GM12873 (cell line): Measurements from ENCODE around the gene USP7.

Experiments
- CTCF ChIP-seq: IDR thresholded peaks from 2 replicates; pipeline ENCODE4 v1.5.1; 2012; ENCODE audit warnings: low read depth, mild to moderate bottlenecking, moderate library complexity, low read length, control low read depth; ENCODE audit not compliant: insufficient read depth; ENCODE audit errors: missing control alignments

USP7 gene

GRCh38 chr16:8925455-8925854, 38.3 kb downstream of the USP7 start:
- TF ChIP-seq CTCF = no peak

- no peak for TF ChIP-seq CTCF
These were observed 39.5 kb downstream of the USP7 start for GRCh38 chr16:8924214-8924613.

DNA sequence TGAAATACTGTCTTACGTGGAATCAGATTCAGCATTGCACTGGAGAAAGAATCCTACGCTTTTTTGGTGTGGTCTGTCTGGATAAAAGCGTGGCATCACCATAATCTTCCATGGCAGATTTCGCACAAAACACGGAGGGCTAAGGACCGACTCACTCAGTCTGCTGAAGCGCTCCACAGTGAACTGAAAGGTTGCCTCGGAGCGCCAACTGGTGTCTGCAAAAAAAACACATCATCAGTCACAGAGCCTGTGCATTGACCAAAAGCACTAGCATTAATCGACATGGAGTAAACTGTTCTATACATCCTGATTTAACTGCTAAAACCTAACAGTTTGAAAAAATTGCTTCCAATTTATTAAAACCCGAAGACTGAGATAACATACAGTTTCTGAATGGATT, 40.5 kb downstream of the USP7 start:
- TF ChIP-seq CTCF = no peak

DNA sequence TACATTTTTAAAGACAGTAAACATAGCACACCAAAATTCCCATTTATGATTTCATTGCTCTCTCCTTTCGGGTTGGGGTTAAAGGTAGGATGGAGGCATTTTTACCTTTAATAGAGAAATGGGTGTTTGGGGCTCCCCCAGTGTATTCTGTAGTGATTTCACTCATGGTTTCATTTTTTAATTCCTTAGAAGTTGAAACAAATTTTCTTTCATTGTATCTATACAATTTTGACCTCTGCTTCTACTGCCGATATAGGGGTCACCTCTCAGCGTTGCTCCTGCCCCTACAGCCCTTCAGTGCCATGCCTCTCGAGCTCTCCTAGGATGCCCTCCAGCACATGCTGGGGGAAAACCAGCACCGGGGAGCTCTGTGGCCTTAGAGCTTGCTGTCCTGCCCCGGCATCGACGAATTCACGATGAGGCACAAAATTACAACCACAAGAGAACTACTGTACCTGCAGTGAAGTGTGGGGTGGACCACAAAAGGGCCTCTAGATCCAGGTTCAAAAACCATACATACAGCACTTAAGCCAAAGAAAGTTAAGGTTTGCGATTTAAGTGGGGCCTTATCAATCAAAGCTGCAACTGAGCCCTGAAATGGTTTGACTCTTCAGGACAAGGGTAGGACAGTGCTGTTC, 42.2 kb downstream of the USP7 start:
- TF ChIP-seq CTCF = no peak

DNA sequence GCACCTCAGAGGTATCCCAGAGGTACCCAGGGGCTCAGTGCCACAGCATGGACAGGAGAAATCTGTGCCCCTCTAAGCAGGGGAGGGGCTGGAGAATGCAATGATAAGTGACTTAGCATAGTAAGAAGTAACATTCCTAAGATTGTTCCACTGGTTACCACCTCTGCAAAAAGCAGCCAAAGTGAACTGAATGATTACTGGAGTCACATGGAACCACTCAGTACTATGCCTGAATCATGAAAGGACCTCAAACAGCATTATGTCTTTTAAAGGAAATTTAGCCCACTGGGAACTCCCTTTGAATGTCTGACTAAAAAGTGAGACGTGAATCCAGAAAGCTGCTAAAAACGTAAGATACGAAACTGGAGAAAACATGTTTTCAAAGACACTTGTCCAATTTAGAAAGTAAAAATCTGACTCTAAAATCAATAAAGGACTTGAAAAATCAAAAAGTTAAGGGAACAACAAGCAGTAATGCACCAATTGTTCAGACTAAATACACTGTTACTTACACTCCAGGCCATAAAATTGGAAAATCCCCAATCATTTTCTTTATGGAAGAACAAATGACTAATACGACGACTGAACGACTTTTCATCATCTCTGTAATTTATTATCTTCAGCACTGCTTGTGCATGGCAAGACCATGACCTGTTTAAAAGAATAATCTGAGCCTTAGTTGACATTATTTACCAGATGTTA, 42.9 kb downstream of the USP7 start:
- no peak for TF ChIP-seq CTCF

GRCh38 chr16:8919934-8920462, 43.7 kb downstream of the USP7 start:
- TF ChIP-seq CTCF = no peak

GRCh38 chr16:8919089-8919933, 44.4 kb downstream of the USP7 start:
- no peak for TF ChIP-seq CTCF
